Endothelial cell (in vitro differentiated cells): ENCODE measurements around the gene CCDC137. TPM values are rescaled to one million over a fixed set of nuclear protein-coding genes. Genes with fewer than 3 reads are reported as not detected.

Source experiments
- DNase-seq: peaks from one replicate; pipeline ENCODE4 v3.0.0; 2021; ENCODE audit warnings: low spot score
- H3K27ac Mint-ChIP-seq: one replicate; pipeline ENCODE4 v1.8.0; 2021; ENCODE audit warnings: mixed read lengths, inconsistent platforms; ENCODE audit not compliant: unreplicated experiment
- H3K27me3 Mint-ChIP-seq: one replicate; pipeline ENCODE4 v1.8.0; 2021; ENCODE audit warnings: mild to moderate bottlenecking, moderate library complexity, mixed read lengths, inconsistent platforms; ENCODE audit not compliant: unreplicated experiment
- H3K36me3 Mint-ChIP-seq: one replicate; pipeline ENCODE4 v1.8.0; 2021; ENCODE audit warnings: mild to moderate bottlenecking, low read depth, mixed read lengths, inconsistent platforms; ENCODE audit not compliant: unreplicated experiment
- H3K4me1 Mint-ChIP-seq: one replicate; pipeline ENCODE4 v1.8.0; 2021; ENCODE audit warnings: mild to moderate bottlenecking, mixed read lengths, inconsistent platforms; ENCODE audit not compliant: unreplicated experiment
- H3K4me3 Mint-ChIP-seq: one replicate; pipeline ENCODE4 v1.8.0; 2021; ENCODE audit warnings: mild to moderate bottlenecking, mixed read lengths, inconsistent platforms; ENCODE audit not compliant: unreplicated experiment
- H3K9me3 Mint-ChIP-seq: one replicate; pipeline ENCODE4 v1.8.0; 2021; ENCODE audit warnings: mixed read lengths, inconsistent platforms; ENCODE audit not compliant: unreplicated experiment
- total RNA-seq: library from RNA; stranded (reverse); fragmentation: NEBNext Ultra II Directional; extraction: Animal tissue kit (Norgen Biotek cat#: 25700); gene quantifications from one replicate; pipeline ENCODE4 v1.2.1, GENCODE V29; 2021; ENCODE audit not compliant: unreplicated experiment
- TF ChIP-seq, protein P1 (sequence below): fragments of 200-600 bp; sonication (generic); IDR thresholded peaks from one replicate; pipeline ENCODE4 v1.5.0; 2021; ENCODE audit warnings: antibody characterized with exemption; ENCODE audit not compliant: unreplicated experiment

The CCDC137 gene
- total RNA-seq, 1 donor from 2014 or later: 31.8 TPM

DNA sequence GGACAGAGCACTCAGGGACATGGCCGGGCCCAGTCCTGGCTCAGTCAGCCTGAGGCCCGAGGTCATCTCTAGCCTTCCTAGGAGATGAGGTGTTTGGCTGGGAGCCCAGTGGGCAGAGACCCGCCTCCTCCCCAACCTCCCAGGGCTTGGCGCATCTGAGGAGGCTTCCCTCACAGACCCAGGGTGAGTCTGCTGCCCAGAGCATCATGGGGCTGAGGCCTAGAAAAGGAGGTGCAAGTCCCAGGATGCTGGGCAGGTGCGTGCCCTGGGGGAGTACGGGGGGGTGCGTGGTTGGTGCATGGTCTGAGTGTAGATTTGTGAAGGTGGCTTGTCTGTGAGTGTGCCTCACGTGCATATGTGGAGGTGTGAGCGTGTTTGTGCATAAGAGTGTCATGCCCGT is 14.8 kb upstream of the CCDC137 start:
- peak overlapping the region; percentile 31 for H3K4me3 Mint-ChIP-seq
- peaks cover 23% of the 10 kb centered on the region for H3K27me3 Mint-ChIP-seq
- H3K9me3 Mint-ChIP-seq: no peaks in the 10 kb centered on the region
- no peak overlapping the region for H3K27ac Mint-ChIP-seq
- DNase-seq: no peak
- H3K4me1 Mint-ChIP-seq: peaks cover 2% of the 10 kb centered on the region
- TF ChIP-seq, protein P1, sequence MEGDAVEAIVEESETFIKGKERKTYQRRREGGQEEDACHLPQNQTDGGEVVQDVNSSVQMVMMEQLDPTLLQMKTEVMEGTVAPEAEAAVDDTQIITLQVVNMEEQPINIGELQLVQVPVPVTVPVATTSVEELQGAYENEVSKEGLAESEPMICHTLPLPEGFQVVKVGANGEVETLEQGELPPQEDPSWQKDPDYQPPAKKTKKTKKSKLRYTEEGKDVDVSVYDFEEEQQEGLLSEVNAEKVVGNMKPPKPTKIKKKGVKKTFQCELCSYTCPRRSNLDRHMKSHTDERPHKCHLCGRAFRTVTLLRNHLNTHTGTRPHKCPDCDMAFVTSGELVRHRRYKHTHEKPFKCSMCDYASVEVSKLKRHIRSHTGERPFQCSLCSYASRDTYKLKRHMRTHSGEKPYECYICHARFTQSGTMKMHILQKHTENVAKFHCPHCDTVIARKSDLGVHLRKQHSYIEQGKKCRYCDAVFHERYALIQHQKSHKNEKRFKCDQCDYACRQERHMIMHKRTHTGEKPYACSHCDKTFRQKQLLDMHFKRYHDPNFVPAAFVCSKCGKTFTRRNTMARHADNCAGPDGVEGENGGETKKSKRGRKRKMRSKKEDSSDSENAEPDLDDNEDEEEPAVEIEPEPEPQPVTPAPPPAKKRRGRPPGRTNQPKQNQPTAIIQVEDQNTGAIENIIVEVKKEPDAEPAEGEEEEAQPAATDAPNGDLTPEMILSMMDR: no peak
- H3K36me3 Mint-ChIP-seq: no peaks in the 10 kb centered on the region

DNA sequence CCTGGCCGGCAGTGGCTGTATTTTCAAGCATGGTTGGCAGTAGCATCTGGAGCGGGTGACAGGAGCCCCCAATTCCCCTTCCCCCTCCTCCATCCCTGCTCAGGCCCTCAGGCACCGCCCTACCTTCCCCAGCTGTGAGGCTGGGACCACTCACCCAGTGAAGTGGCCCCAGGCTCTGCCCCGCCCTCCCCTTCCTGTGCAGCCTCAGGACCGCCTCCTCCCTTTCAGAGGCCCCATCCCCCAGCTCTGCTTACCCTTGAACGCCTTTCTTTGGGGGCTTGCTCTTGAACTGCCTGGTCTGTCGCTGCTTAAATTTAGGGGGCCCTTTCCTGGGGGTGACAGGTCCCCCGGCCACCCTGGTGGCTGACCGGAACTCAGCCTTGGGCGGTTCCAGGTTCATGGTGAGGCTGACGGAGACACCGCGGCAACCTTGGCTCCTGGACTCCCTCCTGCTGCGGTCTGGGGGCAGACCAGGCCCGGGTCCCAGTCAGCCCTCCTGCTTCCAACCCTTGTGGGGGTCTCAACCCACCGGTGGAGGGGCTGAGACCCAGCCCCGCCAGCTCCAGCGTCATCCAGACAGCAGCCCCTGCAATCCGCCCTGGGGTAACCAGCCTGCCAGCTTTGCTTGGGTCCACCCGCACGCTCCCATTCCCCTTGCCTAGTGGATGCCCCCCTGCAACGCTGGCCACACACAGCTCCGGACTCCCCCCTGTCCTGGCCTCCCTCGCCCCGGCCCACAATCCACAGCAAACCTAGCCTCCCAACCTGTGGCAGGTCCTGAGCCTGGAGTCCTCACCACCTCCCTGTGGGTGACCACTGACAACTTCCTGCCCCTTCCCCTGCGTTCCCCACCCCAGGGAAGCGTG is 13.4 kb upstream of the CCDC137 start:
- no peaks in the 10 kb centered on the region for H3K9me3 Mint-ChIP-seq
- H3K36me3 Mint-ChIP-seq: no peaks in the 10 kb centered on the region
- H3K4me1 Mint-ChIP-seq: peaks cover 10% of the 10 kb centered on the region
- no peak for DNase-seq
- no peak overlapping the region for H3K27ac Mint-ChIP-seq
- peaks cover 15% of the 10 kb centered on the region for H3K27me3 Mint-ChIP-seq
- TF ChIP-seq, protein P1: no peak
- H3K4me3 Mint-ChIP-seq: no peak overlapping the region

DNA sequence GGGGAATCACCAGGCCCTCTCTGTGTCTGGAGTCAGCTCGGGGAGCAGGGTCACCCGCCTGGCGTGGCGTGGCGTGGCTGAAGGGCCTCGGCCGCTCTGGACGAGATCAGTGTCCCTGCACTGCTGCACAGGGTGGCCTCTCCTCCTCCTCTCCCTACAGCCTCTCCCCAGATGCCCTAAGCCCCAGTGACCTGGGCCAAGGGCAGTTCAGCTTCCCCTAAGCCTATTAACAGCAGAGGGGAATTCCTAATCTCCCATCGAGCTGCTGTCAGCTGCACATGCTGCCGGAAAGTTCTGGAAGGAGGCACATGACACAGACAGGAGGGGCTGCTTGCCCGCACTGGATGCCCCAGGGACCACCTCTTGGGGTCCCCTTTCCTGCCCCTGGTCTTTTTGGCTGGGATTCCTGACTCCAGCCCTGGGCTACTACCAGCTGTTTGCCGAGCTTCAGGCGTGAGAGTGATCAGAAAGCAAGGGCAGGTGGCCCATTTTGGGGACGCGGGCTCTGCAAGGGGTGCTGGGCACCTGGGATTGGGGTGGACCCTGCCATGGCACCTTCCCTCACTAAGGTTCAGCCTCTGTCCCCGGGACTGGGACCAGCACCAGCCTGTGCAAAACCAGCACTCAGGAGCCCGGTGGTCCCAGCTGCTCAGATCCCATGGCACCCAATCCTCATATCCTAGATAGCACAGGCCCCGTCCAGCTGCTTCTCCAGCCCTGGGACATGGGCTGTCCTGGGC is 11.0 kb upstream of the CCDC137 start:
- peaks cover 10% of the 10 kb centered on the region for H3K4me1 Mint-ChIP-seq
- no peak overlapping the region for H3K4me3 Mint-ChIP-seq
- no peaks in the 10 kb centered on the region for H3K9me3 Mint-ChIP-seq
- TF ChIP-seq, protein P1: no peak
- no peaks in the 10 kb centered on the region for H3K36me3 Mint-ChIP-seq
- H3K27me3 Mint-ChIP-seq: peaks cover 12% of the 10 kb centered on the region
- DNase-seq: no peak
- no peak overlapping the region for H3K27ac Mint-ChIP-seq

DNA sequence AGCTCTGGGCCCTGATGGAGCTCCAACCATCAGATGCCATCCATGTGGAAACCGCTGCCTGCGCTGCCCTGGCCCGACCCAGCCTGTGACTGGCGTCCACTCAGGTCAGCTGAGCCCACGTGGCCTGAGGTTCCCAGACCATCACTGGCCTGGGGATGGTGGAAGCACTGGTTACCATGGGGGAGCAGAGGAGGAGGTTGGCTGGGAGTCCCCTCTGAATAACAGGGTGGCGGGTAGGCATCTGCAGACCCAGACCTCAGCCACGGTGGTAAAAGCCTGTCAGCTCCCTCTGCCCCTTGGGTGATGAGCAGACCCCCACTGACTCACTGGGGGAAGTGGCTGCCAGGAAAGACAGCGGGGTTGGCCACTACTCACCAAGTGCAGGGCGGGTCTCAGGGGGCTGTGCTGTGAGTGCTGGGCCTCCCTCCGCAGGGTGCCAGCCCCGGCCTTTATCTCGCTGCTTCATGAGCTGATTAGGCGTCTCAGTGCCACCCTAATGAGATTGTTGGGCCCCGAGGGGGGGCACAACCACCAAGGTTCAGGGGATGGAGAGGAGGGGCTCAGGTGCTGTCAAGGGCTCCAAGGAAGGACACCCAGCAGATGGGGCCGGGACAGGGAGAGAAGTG is 10.3 kb upstream of the CCDC137 start, which contains the start of gene PDE6G:
PDE6G (minus strand) TSS at position 425 of the 626 bp plus-strand sequence. CDS start 3,237 bp downstream, outside the sequence.
- Mint-ChIP-seq H3K4me1 (peaks cover 10% of the 10 kb centered on the region), H3K27ac (no peak within 1 kb of the TSS), H3K36me3 (no peaks in the 10 kb centered on the region), H3K27me3 (peaks cover 12% of the 10 kb centered on the region), H3K4me3 (no peak within 1 kb of the TSS), H3K9me3 (no peaks in the 10 kb centered on the region)
- TF ChIP-seq, protein P1: no peak
- DNase-seq: no peak
